Activated CD8-positive, alpha-beta memory T cell treated with anti-CD3 and anti-CD28 coated beads, Interleukin-2, amount 50 U/mL, for 24 hours (primary cell): Measurements from ENCODE around the gene MYH14.
"Not testable (repeated sequence)": the region's sequence is repeated elsewhere in the genome, so short reads cannot be mapped to it uniquely, and the experiment has no call there.

Source experiments
- DNase-seq: peaks from one replicate; pipeline ENCODE4 v3.0.0-alpha.2; 2020; ENCODE audit errors: extremely low read depth

MYH14 gene

DNA sequence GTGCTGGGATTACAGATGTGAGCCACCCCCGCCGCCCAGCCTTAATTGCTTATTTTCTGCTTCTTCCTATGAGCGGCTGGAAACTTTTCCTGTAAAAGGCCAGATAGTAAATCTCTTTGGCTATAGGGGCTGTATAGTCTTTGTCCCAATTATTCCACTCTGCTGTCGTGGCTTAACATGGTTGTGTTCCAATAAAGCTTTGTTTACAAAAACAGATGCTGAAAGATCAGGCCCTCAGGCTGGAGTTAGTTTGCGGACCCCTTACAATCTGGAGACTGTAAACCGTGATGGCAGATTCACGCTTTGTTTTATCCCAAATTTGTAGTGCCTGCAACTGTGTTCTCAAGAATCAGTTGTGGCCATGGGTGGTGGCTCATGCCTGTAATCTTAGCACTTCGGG lies 115.0 kb downstream of the MYH14 start:
- no peak for DNase-seq

DNA sequence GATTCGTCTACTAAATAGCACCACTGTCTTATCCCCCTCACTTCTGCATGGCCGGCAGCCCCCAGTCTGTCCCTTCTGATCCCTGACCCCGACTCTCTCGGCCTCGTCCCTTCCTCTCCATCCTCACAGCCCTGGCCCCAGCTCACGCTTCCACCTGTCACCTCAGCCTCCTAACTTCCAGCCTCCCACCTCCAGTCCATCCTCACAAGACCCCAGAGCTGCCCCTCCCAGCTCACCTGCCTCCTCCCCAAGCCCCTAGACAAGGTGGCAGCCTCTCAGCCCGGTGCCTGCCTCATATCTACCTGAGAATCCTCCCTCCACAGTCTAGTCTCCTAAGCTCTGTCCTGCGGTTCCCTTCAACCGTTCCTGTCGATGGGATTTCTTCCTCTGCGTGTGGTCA lies 115.7 kb downstream of the MYH14 start:
- no peak for DNase-seq

DNA sequence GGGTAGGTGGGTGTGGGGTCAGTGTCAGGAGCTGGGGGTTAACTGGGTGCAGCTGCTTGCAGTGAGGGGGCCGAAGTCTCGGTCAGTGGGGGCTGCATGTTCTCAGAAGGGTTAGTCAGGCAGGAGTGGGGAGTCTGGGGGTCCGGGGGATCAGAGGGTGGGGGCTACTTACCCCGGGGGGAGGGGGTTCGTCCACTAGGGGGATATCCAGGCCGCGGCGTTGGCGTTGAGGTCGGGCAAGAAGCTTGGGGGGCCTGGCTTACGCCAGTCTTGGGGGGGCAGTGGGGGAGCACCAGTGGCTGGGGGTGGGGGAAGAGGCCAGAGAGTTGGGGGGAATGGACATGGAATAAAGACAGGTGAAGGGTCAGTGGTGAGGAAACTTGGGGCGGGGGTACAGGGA lies 116.6 kb downstream of the MYH14 start:
- no peak for DNase-seq

GRCh38 chr19:50320596-50320995 lies 117.2 kb downstream of the MYH14 start:
- DNase-seq: no peak

GRCh38 chr19:50321831-50322230 lies 118.4 kb downstream of the MYH14 start:
- no peak for DNase-seq

DNA sequence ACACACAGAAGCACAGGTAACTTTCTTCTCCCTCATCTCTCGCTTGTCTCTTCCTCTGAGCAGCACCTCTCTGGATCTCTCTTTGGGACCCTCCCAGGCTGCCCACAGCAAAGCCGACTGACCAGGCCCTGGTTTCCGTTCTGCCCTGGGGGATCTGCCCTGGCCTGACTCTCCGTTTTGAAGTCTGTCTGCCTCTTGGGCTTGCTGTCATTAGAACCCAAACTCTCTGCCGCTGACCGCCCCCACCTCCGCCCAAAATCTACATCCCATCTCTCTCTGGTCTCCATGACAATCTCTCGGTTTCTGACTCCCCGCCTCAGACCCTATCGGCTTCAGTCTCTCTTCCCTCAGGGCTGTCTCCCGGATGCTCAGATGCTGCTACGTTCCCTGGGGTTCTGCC lies 118.8 kb downstream of the MYH14 start:
- DNase-seq: no peak

DNA sequence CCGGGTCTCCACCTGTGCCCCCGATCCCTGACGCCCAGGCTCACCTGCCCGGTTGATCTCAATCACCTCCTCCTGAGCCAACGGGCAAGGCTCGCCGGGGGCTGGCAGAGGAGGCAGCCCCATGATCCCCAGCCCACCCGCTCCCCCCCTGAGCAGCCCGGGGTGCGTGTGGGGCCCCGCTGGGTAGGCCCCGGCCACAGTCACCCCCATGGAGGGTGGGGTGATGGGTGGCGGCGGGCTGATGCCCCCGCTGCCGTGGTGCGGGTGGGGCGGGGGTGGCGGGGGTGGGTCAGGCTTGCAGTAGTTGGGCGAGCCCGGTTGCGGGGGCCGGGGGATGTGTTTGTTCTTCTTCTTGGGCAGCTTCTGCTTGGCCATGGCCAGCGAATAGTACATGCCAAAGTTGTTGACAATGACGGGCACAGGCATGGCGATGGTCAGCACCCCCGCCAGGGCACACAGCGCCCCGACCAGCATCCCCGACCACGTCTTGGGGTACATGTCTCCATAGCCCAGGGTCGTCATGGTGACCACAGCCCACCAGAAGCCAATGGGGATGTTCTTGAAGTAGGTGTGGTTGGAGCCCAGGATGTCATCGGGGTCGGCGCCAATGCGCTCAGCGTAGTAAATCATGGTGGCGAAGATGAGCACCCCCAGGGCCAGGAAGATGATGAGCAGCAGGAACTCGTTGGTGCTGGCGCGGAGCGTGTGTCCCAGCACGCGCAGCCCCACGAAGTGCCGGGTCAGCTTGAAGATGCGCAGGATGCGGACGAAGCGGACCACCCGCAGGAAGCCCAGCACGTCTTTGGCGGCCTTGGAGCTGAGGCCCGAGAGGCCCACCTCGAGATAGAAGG lies 119.7 kb downstream of the MYH14 start:
- no peak for DNase-seq

DNA sequence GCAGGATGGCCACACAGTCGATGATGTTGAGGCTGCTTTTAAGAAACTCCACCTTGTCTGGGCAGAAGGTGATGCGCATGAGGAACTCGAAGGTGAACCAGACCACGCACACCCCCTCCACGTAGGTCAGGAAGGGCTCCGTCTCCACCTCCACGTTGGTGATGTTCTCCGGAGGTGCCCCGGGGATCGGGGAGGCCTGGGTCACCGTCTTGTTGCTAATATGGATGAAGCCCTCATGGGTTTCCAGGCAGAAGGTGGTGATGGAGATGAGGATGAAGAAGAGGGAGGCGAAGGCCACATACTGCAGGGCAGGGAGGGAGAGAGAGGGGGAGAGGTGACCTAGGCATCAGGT lies 120.3 kb downstream of the MYH14 start:
- no peak for DNase-seq

- DNase-seq: no peak
Observed at GRCh38 chr19:50324331-50324730, 120.9 kb downstream of the MYH14 start.

DNA sequence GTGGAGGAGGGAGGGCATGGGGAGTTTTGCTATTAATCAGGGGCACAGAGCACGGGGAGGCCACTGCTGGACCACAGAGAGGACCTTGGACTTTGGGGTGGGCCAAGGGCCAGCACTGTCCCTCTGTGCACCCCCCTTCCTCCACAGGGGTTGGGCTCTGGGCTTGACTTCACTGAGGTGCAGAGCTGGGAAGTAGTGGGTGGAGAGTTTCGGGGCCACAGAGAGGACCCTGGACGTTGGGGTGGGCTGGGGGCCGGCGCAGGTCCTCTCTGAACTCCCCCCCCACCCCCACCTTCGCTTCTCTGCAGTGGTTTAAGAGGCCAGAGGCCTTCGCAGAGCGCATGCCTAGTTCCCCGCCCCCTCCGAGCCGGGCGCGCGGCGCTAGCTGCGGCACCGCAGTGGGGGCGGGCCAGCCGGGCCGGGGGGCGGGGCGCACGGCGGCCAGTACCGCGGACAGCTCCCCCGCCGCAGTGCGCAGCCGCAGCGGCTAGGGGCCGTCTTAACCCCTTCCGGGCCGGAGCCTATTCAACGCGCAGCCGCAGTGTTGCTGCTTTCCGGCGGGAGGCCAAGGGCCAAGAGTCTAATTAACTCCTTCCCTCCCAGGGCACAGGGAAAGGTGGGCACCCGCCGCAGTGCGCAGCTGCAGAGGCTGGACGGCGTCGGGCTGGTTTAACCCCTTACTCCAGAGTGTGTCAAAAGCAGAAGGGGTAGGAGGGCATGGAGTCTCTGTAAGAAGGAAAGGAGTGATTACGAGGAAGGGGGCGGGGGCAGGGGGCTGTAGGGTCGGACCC lies 122.1 kb downstream of the MYH14 start:
- no peak for DNase-seq

DNA sequence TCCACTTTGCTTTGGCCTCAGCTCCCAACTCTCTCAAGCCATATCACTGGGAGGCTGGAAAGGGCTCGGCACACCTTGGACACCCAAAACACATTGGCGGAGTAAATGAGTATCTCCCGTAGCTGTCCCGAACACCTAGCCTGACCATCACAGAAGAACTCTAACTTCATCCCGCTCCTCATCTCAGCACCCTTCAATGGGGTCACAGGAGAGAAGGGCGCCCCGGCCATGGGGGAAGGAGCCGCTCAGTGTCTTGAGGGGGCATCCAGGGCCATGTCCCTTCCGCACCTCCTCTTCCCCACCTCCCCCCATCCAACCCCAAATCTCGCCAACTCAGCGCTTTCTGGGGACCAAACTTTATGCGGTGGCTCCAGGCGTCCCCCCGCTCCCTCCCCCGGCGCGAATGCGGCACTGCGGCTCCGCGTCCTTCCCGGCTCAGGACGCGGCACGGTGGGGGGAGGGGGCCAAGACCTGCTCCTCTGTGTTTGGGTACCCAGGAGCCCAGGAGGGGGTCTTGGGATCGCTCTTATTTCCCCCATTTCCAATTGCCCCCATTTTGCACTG lies 122.8 kb downstream of the MYH14 start:
- DNase-seq: no peak

- no peak for DNase-seq
Observed at GRCh38 chr19:50327013-50327412, 123.6 kb downstream of the MYH14 start.

DNA sequence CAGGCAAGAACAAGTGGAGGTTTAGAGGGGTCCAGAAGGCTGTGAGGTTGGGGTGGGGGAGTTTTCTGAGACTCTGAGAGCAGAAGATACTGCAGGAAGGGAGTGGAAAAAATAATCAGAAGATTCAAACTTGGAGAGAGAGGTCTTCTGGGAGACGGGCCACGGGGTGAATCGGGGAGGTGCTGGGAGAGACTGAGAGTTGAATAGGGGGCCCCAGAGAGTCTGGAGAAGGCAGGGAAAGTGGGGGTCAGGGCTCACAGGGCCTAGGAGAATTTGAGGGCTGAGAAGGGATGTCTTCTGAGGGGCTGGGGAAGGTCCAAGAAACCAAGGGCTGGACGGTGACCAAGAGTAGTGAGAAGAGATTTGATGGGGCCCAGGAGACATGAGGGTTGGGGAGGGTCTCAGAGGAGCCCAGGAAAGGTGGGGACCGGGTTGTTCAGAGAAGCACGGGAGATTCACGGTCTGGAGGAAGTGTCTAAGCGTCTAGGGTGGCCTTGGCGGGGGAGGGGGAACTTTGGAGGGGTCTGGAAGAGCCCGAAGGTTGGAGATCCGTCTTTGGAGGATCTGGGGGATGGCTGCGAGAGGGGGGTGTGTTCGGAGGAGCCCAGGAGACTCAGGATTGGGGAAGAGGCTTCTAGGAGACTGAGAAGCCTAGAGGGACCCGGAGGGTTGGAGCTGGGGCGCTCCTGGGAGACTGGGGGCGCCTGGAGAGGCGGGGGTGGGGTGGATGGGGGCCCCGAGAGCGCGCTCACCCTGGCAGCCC lies 124.2 kb downstream of the MYH14 start:
- no peak for DNase-seq

DNA sequence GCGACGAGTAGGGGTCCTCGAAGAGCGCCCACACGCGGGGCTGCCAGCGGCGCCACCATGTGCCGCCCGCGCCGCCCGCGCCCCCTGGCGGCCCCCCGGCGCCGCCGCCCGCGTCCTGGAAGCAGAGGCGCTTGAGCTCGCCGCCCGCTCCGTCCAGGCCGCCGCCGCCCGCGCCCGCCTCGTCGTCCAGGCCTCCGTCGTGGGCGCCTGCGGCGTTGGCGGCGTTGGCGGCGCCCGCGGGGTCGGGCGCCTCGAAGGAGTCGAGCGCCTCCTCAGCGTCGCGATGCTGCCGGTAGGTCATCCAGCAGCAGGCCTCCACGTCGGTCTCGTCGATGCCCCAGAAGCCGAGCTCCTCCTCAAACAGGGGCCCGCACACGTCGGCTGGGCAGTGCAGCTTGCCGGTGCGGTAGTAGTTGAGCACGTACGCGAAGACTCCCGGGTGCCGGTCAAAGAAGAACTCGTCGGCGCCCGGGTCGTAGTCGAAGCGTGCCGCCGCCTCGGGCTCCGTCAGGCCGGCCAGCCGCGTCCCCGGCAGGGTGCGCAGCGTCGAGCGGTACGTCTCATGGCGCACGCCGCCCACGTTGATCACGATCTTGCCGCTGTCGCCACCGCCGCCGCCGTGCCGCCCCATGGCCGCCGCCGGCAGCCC lies 124.9 kb downstream of the MYH14 start:
- no peak for DNase-seq

DNA sequence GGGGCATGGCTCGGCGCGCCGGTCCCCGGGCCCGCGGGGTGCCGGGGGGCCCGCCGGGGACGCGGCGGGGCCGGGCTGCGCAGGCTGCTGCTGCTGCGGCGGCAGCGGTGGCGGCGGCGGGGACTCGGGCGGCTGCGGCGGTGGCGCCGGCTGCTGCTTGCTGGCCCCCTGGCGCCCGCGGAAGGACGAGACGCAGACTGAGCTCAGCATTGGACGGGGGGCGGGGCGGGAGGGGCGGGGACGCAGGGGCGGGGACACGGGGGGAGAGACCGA lies 125.4 kb downstream of the MYH14 start:
- no peak for DNase-seq

GRCh38 chr19:50329146-50329925 lies 125.9 kb downstream of the MYH14 start, which contains the start of gene KCNC3:
TSS of gene KCNC3 (minus strand) at chr19:50329377. CDS start at chr19:50329082, 295 bp downstream.
- peak; percentile 91 for DNase-seq

GRCh38 chr19:50329926-50330294 lies 126.5 kb downstream of the MYH14 start:
- not testable (repeated sequence) for DNase-seq

- peak; percentile 54 for DNase-seq
Observed at GRCh38 chr19:50330365-50331078, 127.1 kb downstream of the MYH14 start.

DNA sequence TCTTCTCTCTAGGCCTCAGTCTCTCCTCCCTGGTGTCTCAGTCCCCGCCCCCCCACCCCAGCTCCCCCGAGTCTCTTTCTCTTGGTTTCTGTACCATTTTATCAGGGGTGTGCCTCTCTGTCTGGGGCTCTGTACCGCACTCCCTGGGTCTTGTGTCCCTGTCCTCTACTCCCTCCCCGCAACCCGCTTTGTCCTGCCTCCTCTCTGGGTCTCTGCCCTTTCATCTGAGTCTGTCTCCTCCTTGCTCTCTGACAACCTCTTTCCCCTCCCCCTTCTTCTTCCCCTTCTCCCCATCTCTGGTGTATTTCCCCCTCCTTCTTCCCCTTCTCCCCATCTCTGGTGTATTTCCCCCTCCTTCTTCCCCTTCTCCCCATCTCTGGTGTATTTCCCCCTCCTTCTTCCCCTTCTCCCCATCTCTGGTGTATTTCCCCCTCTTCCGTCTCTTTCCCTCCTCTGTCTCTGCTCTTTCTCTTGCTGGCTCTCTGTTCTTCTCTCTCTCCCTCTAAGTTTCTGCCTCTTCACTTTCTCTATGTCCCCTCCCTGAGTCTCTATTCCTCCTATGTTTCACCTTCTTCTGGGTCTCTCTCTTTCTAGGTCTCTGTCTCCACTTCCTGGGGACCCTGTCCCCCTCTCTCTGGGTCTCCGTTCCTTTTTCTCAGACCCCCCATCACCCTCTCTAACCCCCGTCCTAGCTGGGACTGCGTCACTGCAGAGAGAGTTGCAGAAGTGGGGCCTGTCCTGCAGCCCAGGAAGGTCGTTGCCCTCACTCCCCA lies 128.0 kb downstream of the MYH14 start:
- no peak for DNase-seq

DNA sequence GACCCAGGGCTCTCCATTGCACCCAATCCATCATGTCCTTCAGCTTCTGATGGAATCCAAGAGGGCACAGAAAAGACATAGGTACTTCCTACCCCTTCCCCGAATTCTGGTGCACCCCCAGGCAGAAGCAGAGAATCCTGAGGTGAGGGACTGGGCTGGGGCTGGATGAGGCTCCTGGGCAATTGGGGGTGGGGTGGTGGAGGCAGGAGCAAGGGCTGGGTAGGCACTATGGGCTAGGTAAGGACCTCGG lies 128.5 kb downstream of the MYH14 start:
- DNase-seq: no peak
